OCI-LY3 (cell line): ENCODE data around the gene SLC28A1.

Experiments used
- H2AFZ ChIP-seq: fragments of 200-600, 300-600 bp; shearing (Covaris generic); 2 replicates; pipeline ENCODE4 v1.6.0; 2014; ENCODE audit warnings: antibody characterized with exemption, low read depth, low read length
- H3K27ac ChIP-seq: fragments of 200-600, 300-600 bp; sonication (generic); 2 replicates; pipeline ENCODE4 v1.5.1; 2014; ENCODE audit warnings: mild to moderate bottlenecking, low read length, moderate library complexity, mixed read lengths
- H3K27me3 ChIP-seq: fragments of 200-600, 300-600 bp; sonication (generic); 2 replicates; pipeline ENCODE4 v1.6.1; 2014; ENCODE audit warnings: low read depth, low read length, mixed read lengths
- H3K36me3 ChIP-seq: fragments of 200-600, 300-600 bp; sonication (generic); replicated peaks from 2 replicates; pipeline ENCODE3; 2014; ENCODE audit warnings: low read depth, low read length, mixed read lengths
- H3K4me1 ChIP-seq: fragments of 300-600, 200-600 bp; sonication (generic); 2 replicates; pipeline ENCODE4 v1.6.1; 2014; ENCODE audit warnings: low read length, mixed read lengths
- H3K4me2 ChIP-seq: fragments of 200-600, 300-600 bp; sonication (generic); 2 replicates; pipeline ENCODE4 v1.6.1; 2014; ENCODE audit warnings: low read length, mixed read lengths
- H3K4me3 ChIP-seq: fragments of 300-600, 200-600 bp; sonication (generic); 2 replicates; pipeline ENCODE4 v1.5.1; 2014; ENCODE audit warnings: antibody characterized with exemption, mild to moderate bottlenecking, low read length, moderate library complexity
- H3K79me2 ChIP-seq: fragments of 300-600, 200-600 bp; shearing (Covaris generic); 2 replicates; pipeline ENCODE4 v1.6.1; 2014; ENCODE audit warnings: mild to moderate bottlenecking, low read length, mixed read lengths
- H3K9ac ChIP-seq: fragments of 300-600, 200-600 bp; shearing (Covaris generic); 2 replicates; pipeline ENCODE4 v1.6.0; 2014; ENCODE audit warnings: mild to moderate bottlenecking, low read length, moderate library complexity
- H3K9me3 ChIP-seq: fragments of 200-600, 300-600 bp; shearing (Covaris generic); 2 replicates; pipeline ENCODE4 v1.6.1; 2014; ENCODE audit warnings: low read length, mixed read lengths; ENCODE audit not compliant: insufficient read depth
- H4K20me1 ChIP-seq: fragments of 200-600, 300-600 bp; sonication (generic); 2 replicates; pipeline ENCODE4 v1.6.1; 2016; ENCODE audit warnings: low read length, mixed read lengths; ENCODE audit not compliant: insufficient read depth
- CTCF ChIP-seq: fragments of 200-600, 300-600 bp; sonication (generic); IDR thresholded peaks from 2 replicates; pipeline ENCODE4 v1.5.1; 2014; ENCODE audit warnings: antibody characterized with exemption, low read length, low read depth
- EZH2phosphoT487 ChIP-seq: fragments of 200-600 bp; shearing (Covaris generic); IDR thresholded peaks from 2 replicates; pipeline ENCODE4 v1.6.1; 2018; ENCODE audit warnings: antibody characterized with exemption, mixed run types, low read depth

Gene SLC28A1

GRCh38 chr15:84917452-84917851 lies 33.0 kb downstream of the SLC28A1 start:
- Histone ChIP-seq H3K4me1 (peaks cover 39% of the 10 kb centered on the region), H3K4me3 (no peak overlapping the region), H3K36me3 (peaks cover 3% of the 10 kb centered on the region), H3K27ac (no peak overlapping the region), H2AFZ (no peak overlapping the region), H3K27me3 (no peaks in the 10 kb centered on the region), H3K9me3 (no peaks in the 10 kb centered on the region), H3K9ac (no peak overlapping the region), H3K4me2 (no peak overlapping the region), H4K20me1 (no peaks in the 10 kb centered on the region), H3K79me2 (no peaks in the 10 kb centered on the region)
- TF ChIP-seq CTCF (no peak), EZH2phosphoT487 (no peak)

- Histone ChIP-seq H3K9me3 (no peaks in the 10 kb centered on the region), H2AFZ (no peak overlapping the region), H3K4me1 (peaks cover 33% of the 10 kb centered on the region), H4K20me1 (no peaks in the 10 kb centered on the region), H3K27ac (no peak overlapping the region), H3K4me3 (no peak overlapping the region), H3K79me2 (no peaks in the 10 kb centered on the region), H3K27me3 (no peaks in the 10 kb centered on the region), H3K4me2 (no peak overlapping the region), H3K9ac (no peak overlapping the region), H3K36me3 (peaks cover 2% of the 10 kb centered on the region)
- TF ChIP-seq EZH2phosphoT487 (no peak), CTCF (no peak)
Measured at GRCh38 chr15:84919106-84919667, 34.7 kb downstream of the SLC28A1 start.

- H3K4me2 ChIP-seq: no peak overlapping the region
- H4K20me1 ChIP-seq: no peaks in the 10 kb centered on the region
- H3K27ac ChIP-seq: no peak overlapping the region
- H3K9ac ChIP-seq: no peak overlapping the region
- H3K9me3 ChIP-seq: no peaks in the 10 kb centered on the region
- peaks cover 14% of the 10 kb centered on the region for H3K4me1 ChIP-seq
- no peaks in the 10 kb centered on the region for H3K27me3 ChIP-seq
- H3K79me2 ChIP-seq: no peaks in the 10 kb centered on the region
- H2AFZ ChIP-seq: 0 out of 2 replicates have a peak overlapping the region, but pooled peaks have one; percentile 38
- no peak for TF ChIP-seq CTCF
- no peak for TF ChIP-seq EZH2phosphoT487
- H3K4me3 ChIP-seq: no peak overlapping the region
- H3K36me3 ChIP-seq: no peaks in the 10 kb centered on the region
Measured at GRCh38 chr15:84921121-84921520, 36.7 kb downstream of the SLC28A1 start.

GRCh38 chr15:84922530-84922929 lies 38.1 kb downstream of the SLC28A1 start:
- no peaks in the 10 kb centered on the region for H3K79me2 ChIP-seq
- H3K4me1 ChIP-seq: peaks cover 6% of the 10 kb centered on the region
- H4K20me1 ChIP-seq: no peaks in the 10 kb centered on the region
- H3K4me2 ChIP-seq: no peak overlapping the region
- H3K27me3 ChIP-seq: no peaks in the 10 kb centered on the region
- no peaks in the 10 kb centered on the region for H3K36me3 ChIP-seq
- H3K9ac ChIP-seq: no peak overlapping the region
- H3K9me3 ChIP-seq: no peaks in the 10 kb centered on the region
- no peak overlapping the region for H3K27ac ChIP-seq
- TF ChIP-seq CTCF (no peak), EZH2phosphoT487 (no peak)
- H2AFZ ChIP-seq: no peak overlapping the region
- no peak overlapping the region for H3K4me3 ChIP-seq
